ENCODE measurements around the gene CCR6. TPM values are rescaled to one million over a fixed set of nuclear protein-coding genes. Genes with fewer than 3 reads are reported as not detected.

CCR6 gene
- total and polyA plus RNA-seq, 2 of the 13 experiments (the other 11 are each of a cell fraction or from before 2014, with no cell fraction given), result 4.5 to 8.7 TPM

- TF ChIP-seq ZNF816 (CRISPR knock-in tag; IDR thresholded peaks at IDR 0.05; ENCODE audit: borderline replicate concordance) (no peak), NCOA5 (CRISPR knock-in tag; IDR thresholded peaks at IDR 0.05) (no peak), HOXA5 (CRISPR knock-in tag; IDR thresholded peaks at IDR 0.05) (no peak), KIAA2018 (CRISPR knock-in tag; IDR thresholded peaks at IDR 0.05; ENCODE audit: borderline replicate concordance) (no peak), ZBTB37 (CRISPR knock-in tag; IDR thresholded peaks at IDR 0.05) (no peak), CREM (IDR thresholded peaks at IDR 0.05) (no peak), CREM (CRISPR knock-in tag; IDR thresholded peaks at IDR 0.05) (no peak), ATF7-NPFF (CRISPR knock-in tag; IDR thresholded peaks at IDR 0.05; ENCODE audit: low read depth) (no peak), ISX (CRISPR knock-in tag; conservative IDR thresholded peaks at IDR 0.05) (no peak), ZNF660 (CRISPR knock-in tag; IDR thresholded peaks at IDR 0.05; ENCODE audit: borderline replicate concordance, low read depth) (no peak)
Observed at GRCh38 chr6:167116838-167117228, 6.1 kb upstream of the CCR6 start (continued).

Data from HepG2 (cell line).